H1 (cell line): ENCODE results near the gene ZNF831. TPM values are rescaled to one million over a fixed set of nuclear protein-coding genes. Genes with fewer than 3 reads are reported as not detected.

Source experiments
- CHD7 ChIP-seq: fragments of 300-600 bp; sonication (generic); IDR thresholded peaks from 2 replicates; pipeline ENCODE4 v1.7.1; 2012; ENCODE audit warnings: low read length, moderate library complexity, mild to moderate bottlenecking, inconsistent platforms; ENCODE audit not compliant: insufficient replicate concordance
- TAF7 ChIP-seq: optimal IDR thresholded peaks from 2 replicates; pipeline ENCODE3; 2011; ENCODE audit warnings: low read depth, mild to moderate bottlenecking, inconsistent platforms, low read length, moderate library complexity, borderline replicate concordance
- polyA plus RNA-seq, 7 experiments: library from polyadenylated mRNA; depleted of rRNA in 3 of 7; stranded (reverse) in 5 of 7; unstranded in 2 of 7; fragments of >200 nt in 5 of 7; fragments of 200-250 nt in 2 of 7; gene quantifications; 1 replicate in 5 of 7; 2 replicates in 1 of 7; 4 replicates in 1 of 7; pipeline versions ENCODE4 v1.2.1 to v1.2.3, GENCODE V29; 2011 to 2013; ENCODE audit warnings: missing spikeins in 2 of 7, mixed read lengths in 2 of 7
- total RNA-seq: library from RNA; stranded (reverse); fragmentation: NEBNext Ultra II Directional; extraction: Animal tissue kit (Norgen Biotek cat#: 25700); gene quantifications from 2 replicates; pipeline ENCODE4 v1.2.1, GENCODE V29; 2021

ZNF831 gene
- total and polyA plus RNA-seq, 2 of the 8 experiments (the other 6 are each of a cell fraction or from before 2014, with no cell fraction given), result not detected

- no peak for TF ChIP-seq CHD7
- TF ChIP-seq TAF7, result no peak
These were observed 37.8 kb upstream of the ZNF831 start (continued) for GRCh38 chr20:59125836-59126235.
